HuH-7 (cell line): ENCODE results near the gene EIPR1.
A peak's percentile ranks its signal among the peaks of the same experiment; 100 is the strongest.

Experiments used
- DNase-seq: peaks from one replicate; pipeline ENCODE4 v3.0.0; 2011; ENCODE audit warnings: low spot score

EIPR1 gene

GRCh38 chr2:3267869-3268704, 109.5 kb downstream of the EIPR1 start:
- DNase-seq, result no peak

DNA sequence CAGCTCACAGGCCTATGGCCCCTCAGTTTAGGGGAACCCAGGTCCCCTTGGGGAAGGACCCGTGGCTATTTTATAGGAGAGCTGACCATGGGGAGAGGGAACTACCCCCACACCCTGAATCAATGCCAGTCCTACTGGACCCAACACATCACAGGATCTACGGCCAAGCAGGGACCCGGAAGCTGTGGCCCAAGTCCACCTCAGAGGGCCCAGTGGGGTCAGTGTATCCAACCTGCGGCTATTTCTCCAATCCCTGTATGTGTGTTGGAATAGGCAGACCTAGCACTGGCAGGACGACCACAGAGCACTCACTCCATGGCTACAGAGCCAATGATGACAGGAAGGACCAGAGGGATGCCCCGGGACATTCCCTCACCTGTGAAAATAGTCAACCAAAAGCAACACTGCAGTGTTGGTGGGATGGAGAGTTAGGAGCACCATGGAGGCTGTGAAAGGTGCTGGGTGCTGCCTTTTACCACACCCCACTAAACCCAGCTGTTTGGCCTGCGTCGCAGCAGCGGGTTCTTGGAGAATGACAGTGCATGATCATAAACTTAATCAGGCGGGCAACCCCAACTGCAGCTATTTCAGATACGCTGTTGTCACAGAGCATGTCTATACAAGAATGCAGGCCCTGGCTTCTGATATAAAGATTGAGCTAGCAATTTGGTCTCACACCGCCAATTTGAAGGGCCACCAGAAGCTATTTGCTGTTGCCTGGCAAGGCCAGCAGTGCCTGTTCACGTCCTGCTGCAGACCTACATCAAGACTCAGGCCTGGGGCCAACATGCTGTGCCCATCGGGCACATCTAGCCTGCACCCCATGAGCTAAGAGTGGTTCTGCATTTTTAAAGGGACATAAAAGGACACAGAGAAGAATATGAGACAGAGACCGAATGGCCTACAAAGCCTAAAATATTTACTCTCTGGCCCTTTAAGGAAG, 110.4 kb downstream of the EIPR1 start:
- DNase-seq, result no peak

DNA sequence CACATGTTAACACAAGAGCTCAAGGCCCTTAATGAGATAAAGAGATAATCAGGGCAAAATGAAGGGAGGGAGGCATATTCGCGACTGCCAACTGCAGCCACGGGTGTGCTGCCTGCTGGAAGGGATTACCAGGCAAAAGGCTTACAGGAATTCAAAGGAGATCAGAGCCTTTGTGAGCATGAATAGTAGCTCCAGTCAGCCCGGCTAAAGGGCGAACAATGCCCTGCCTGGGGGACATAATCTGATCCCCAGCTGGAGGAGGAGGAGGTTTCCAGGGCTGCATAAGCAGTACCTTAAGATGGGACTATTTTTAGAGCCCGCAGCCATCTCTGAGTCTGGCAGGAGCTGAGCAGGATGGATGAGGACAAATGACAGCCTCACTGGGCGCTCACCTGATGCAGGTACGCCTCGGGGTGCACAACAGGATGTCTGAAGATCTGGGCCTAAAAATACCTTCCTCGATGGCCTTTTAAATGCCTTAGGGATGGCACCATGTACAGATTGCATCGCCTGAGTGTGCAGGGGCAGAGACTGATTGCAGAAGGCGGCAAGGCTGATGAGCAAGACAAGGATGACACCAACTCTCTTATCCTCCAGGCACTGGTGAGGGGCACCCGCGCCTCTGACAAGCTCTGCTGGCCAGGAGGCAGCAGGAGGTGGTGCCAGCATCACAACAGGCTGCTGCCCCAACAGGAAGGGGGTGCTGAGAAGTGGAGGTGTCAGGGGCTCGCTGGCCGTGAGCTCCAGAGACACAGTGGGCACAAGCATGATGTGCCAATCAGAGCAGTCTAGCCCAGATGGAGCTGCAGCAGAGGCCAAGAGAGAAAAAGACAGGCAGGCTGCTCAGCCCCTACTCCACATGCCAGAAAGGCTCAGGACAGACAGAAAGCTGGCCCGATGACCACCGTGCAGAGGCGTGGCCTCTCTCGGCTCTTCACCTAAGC, 111.4 kb downstream of the EIPR1 start:
- no peak for DNase-seq

DNA sequence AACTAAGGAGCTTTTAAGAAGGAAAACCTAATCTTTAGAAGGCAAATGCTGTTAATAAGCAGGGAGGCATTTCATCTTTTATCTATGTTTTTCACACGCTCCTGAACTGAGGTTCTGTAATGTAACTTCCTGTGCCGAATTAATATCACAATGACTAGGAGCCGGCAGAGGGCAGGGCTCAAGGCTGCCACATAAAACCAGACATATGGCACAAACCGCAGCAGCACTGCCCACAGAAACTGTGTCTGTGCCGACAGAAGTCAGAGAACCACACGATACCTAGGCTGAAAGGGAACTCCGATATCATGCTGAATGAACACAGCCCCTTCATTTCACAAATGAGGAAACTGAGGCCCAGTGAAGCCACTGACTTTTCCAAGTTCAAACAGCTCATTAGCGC, 112.1 kb downstream of the EIPR1 start:
- no peak for DNase-seq

GRCh38 chr2:3264010-3264744, 113.4 kb downstream of the EIPR1 start:
- DNase-seq, result no peak

- DNase-seq, result no peak
Observed at GRCh38 chr2:3263487-3263886, 114.1 kb downstream of the EIPR1 start.

GRCh38 chr2:3262437-3263388, 114.9 kb downstream of the EIPR1 start:
- DNase-seq, result no peak

GRCh38 chr2:3261511-3261910, 116.1 kb downstream of the EIPR1 start:
- no peak for DNase-seq

- no peak for DNase-seq
Observed at GRCh38 chr2:3260959-3261358, 116.7 kb downstream of the EIPR1 start.

GRCh38 chr2:3257826-3258225, 119.8 kb downstream of the EIPR1 start:
- DNase-seq, result no peak

DNA sequence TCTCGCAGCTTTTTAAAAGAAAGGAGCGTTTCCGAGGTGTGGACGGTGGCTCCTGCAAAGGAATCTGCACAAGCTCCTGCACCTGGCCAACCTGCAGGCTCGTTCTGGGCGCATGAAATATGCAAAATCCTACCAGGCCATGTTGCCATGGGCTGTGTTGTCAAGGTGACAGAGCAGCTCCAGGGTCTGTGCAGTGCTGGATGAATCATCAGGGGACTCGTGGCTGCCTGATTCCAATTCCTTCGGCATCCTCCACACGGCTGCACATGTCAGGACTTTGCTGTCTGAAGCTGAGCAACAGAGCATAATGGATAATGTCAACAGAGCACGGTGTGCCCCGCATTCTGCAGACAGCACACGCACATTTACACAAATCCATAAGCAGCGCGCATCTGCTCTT, 120.5 kb downstream of the EIPR1 start:
- no peak for DNase-seq

DNA sequence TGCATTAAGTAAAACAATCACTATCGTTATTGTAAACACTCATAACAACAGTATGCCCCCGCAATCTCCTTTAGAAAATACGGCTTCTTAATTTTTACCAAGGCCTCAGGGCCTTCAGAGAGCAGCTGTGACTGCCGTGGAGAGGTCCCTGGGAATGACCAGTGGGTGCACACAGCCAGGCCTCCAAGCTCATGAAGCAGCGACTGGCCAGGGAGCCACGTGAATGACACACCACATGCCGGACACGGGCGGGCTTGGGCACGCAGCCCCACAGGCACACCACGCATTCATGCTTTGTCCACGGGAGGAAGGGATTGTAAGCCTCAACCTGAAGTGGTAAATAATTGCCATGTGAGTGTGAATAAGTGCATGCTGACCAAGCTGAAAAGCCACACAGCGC, 121.0 kb downstream of the EIPR1 start:
- DNase-seq, result no peak

GRCh38 chr2:3256157-3256556, 121.5 kb downstream of the EIPR1 start:
- DNase-seq, result no peak

DNA sequence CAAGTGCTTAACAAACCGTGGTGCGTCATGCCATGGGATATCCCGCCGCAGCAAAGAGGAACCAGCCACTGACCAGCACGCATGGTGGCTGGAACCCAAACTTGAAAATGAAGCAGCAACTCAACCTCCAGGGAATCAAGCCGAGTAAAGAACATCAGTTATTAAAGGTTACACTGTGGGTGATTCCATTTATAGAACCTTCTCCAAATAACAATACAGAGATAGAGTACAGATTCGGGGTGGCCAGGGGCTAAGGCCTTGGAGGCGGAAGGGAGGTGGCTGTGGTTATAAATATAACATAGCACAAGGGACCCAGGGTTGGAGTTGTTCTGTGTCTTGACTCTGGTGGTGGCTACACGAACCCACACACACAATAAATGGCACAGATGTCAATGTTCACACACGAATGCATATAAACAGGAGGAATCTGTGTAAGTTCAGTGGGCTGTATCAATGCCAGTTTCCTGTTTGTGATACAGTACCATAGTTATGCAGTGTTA, 123.1 kb downstream of the EIPR1 start:
- DNase-seq, result no peak

GRCh38 chr2:3253913-3254441, 123.6 kb downstream of the EIPR1 start:
- no peak for DNase-seq

- peak; percentile 21 for DNase-seq
Observed at GRCh38 chr2:3251946-3252345, 125.7 kb downstream of the EIPR1 start.

DNA sequence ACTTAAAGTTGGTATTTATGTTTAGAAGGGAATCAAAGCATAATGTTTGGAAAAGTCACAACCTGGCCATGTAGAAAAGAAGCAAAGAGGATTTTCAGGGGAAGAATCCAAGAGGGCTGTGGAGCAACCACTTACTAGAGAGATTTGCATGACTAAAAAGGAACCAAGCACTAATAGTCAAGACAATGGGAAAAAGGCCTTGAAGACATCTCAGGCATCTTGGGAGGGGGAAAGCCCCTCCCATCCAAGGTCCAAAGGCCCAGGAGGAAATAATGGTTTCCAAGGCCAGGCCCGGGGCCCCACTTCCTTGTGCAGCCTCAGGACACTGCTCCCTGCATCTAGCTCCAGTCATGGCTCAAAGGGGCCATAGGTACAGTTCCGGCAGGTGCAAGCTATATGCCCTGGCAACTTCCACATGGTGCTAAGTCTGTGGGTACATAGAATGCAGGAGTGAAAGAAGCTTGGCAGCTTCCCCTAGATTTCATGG, 128.1 kb downstream of the EIPR1 start:
- DNase-seq, result no peak

DNA sequence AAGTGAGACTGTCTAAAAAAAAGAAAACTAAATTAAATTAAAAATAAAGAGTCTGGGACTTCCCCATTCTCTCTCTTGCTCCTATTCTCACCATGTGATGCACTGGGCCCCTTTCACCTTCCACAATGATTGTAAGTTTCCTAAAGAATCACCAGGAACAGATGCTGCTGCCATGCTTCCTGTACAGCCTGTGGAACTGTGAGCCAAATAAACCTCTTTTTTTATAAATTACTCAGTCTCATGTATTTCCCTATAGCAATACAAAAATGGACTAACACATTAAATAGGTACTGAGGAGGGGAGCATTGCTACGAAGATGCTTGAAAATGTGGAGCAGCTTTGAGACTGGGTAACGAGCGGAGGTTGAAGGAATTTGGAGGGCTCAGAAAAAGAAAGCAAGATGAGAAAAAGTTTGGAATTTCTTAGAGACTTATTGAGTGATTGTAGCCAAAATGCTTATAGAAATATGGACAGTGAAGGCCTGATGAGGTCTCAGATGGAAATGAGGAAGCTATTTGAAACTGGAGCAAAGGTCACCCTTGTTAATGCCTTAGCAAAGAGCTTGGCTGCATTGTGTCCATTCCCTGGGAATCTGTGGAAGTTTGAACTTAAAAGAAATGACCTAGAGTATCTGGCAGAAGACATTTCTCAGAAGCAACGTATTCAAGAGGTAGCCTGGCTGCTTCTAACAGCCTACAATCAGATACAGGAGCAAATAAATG, 128.7 kb downstream of the EIPR1 start:
- DNase-seq, result no peak
